Fibroblast of villous mesenchyme (primary cell): ENCODE measurements around the gene FBXO38. TPM values are rescaled to one million over a fixed set of nuclear protein-coding genes. Genes with fewer than 3 reads are reported as not detected.

ENCODE experiments used
- DNase-seq: peaks from one replicate; pipeline ENCODE4 v3.0.0-alpha.2; 2010; ENCODE audit warnings: low read depth
- H3K4me3 ChIP-seq: 2 replicates; pipeline ENCODE4 v1.5.1; 2011; ENCODE audit warnings: low read depth, mild to moderate bottlenecking, low read length
- CTCF ChIP-seq: IDR thresholded peaks from 2 replicates; pipeline ENCODE4 v1.5.1; 2012; ENCODE audit warnings: low read depth, mild to moderate bottlenecking, low read length; ENCODE audit not compliant: insufficient read depth
- small RNA-seq: library from RNA; depleted of rRNA; stranded (forward); fragments of <200 nt; gene quantifications from one replicate; pipeline ENCODE3, GENCODE V24; 2012
- total RNA-seq: library from RNA; depleted of rRNA; stranded (reverse); fragments of >200 nt; gene quantifications from 2 replicates; pipeline ENCODE4 v1.2.3, GENCODE V29; 2012

The FBXO38 gene
- total RNA-seq, 1 donor = 74.7 TPM

DNA sequence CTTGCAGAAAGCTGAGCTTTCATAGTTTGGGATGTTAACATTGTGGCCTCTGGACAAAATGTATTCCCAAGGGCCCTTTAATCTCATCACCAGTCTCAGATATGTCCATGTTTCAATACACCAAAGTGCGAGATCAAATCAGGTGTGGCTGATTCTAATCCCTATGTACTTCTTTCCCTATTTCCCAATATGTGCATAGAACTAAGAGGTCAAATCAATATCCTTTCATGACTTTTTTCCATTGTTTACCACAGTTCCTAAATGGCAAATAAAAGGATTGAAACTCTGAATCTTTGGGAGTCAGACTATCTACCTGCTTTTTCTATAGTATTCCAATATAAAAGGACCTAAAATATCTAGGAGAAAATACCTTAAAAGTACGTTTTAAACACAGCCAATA lies 105.0 kb downstream of the FBXO38 start:
- TF ChIP-seq CTCF = no peak
- DNase-seq = no peak
- no peak overlapping the region for H3K4me3 ChIP-seq

- no peak for DNase-seq
Observed at GRCh38 chr5:148491015-148491792, 107.4 kb downstream of the FBXO38 start.

DNA sequence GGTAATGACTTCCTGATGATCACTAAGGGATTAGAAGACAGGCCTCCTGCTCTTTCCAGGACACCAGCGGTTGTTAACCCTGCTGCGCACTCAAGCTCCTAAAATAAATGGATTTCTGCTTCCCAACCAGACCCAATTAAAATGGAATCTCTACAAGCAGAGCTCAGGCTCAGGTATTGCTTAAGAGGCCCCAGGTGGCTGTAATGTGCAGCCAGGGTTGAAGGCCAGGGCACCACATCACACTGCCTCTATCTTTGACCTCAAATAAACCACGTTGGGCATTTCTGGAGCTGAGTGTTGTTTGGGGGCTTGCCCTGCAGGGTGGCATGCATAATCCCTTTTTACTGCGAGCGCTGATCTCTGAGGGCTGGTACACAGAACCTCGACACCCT lies 108.0 kb downstream of the FBXO38 start:
- no peak for DNase-seq
- no peak for TF ChIP-seq CTCF
- H3K4me3 ChIP-seq = no peak overlapping the region

More at GRCh38 chr5:148491015-148491792, 107.4 kb downstream of the FBXO38 start:
- H3K4me3 ChIP-seq = no peak overlapping the region
- no peak for TF ChIP-seq CTCF

- no peak overlapping the region for H3K4me3 ChIP-seq
- DNase-seq = no peak
- TF ChIP-seq CTCF = no peak
Observed at GRCh38 chr5:148492351-148492750, 108.6 kb downstream of the FBXO38 start.

Small RNAs within 50 kb of the gene (small RNA-seq; reads per million reads assigned to genes)
- gene RF00017 = not detected

Other genes with a start within 250 kb of the FBXO38 start
- not detected in 2 replicates for gene SPINK14, start 215.4 kb upstream of the FBXO38 start, total RNA-seq
- gene SPINK6, start 180.9 kb upstream of the FBXO38 start, total RNA-seq = not detected in 2 replicates
- not detected in 2 replicates for gene MARCOL, start 145.4 kb upstream of the FBXO38 start, total RNA-seq
- gene SPINK13, start 115.2 kb upstream of the FBXO38 start, total RNA-seq = not detected in 2 replicates
- not detected in 2 replicates for gene SPINK7, start 71.5 kb upstream of the FBXO38 start, total RNA-seq
- not detected in 2 replicates for gene SPINK9, start 48.4 kb upstream of the FBXO38 start, total RNA-seq